ENCODE measurements around the gene KIFC1.

KIFC1 gene

DNA sequence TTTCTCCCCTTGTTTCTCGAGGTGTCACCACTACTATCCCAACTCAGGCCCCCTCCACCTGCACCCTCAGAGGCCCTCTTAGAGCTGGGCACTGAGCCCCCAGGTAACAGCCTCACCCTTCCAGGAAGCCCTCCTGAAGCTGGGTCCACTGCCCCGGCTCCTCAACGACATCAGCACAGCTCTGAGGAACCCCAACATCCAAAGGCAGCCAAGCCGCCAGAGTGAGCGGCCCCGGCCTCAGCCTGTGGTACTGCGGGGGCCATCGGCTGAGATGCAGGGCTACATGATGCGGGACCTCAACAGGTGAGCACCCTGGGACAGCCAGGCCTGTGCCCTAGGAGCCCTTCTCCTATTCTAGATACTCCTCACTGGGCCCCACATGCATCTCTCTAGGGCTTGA lies 49.8 kb downstream of the KIFC1 start:
- Histone ChIP-seq H3K4me1 (ENCODE audit: insufficient read depth, low read length) (no peaks in the 10 kb centered on the region), H3K4me3 (ENCODE audit: low read depth in 1 of 2, low read length in 2 of 2) (no peak overlapping the region), H3K27ac (ENCODE audit: low read depth, low read length) (no peak overlapping the region), H3K36me3 (ENCODE audit: insufficient read depth, low read length) (peaks cover 58% of the 10 kb centered on the region), H3K27me3 (ENCODE audit: control insufficient read depth in 1 of 2, insufficient read depth in 2 of 2, low read length in 2 of 2) (no peaks in the 10 kb centered on the region), H3K9ac (ENCODE audit: low read length) (no peak overlapping the region), H3K9me3 (ENCODE audit: low read length) (no peaks in the 10 kb centered on the region)

DNA sequence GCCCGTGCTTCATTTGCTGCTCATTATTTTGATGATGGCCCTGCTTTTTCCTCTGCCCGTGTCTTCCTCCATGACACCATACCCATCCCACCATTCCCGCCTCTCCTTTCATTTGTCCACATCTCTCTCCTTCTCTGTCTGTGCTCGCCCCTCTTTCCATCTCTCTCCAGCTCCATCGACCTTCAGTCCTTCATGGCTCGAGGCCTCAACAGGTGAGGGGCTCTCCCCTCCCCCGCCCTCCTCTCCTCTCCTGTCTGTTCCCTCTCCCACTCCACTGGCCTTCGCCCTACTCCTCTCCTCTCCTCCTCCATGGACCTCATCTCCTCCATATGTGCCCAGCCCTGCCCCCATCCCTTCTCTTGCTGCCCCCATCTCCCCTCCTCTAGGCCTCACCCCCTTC lies 50.7 kb downstream of the KIFC1 start:
- no peaks in the 10 kb centered on the region for H3K4me1 ChIP-seq (ENCODE audit: insufficient read depth, low read length)
- H3K9me3 ChIP-seq (ENCODE audit: low read length) = no peaks in the 10 kb centered on the region
- no peak overlapping the region for H3K27ac ChIP-seq (ENCODE audit: low read depth, low read length)
- no peak overlapping the region for H3K9ac ChIP-seq (ENCODE audit: low read length)
- no peaks in the 10 kb centered on the region for H3K27me3 ChIP-seq (ENCODE audit: control insufficient read depth in 1 of 2, insufficient read depth in 2 of 2, low read length in 2 of 2)
- no peak overlapping the region for H3K4me3 ChIP-seq (ENCODE audit: low read depth in 1 of 2, low read length in 2 of 2)
- peaks cover 58% of the 10 kb centered on the region for H3K36me3 ChIP-seq (ENCODE audit: insufficient read depth, low read length)

DNA sequence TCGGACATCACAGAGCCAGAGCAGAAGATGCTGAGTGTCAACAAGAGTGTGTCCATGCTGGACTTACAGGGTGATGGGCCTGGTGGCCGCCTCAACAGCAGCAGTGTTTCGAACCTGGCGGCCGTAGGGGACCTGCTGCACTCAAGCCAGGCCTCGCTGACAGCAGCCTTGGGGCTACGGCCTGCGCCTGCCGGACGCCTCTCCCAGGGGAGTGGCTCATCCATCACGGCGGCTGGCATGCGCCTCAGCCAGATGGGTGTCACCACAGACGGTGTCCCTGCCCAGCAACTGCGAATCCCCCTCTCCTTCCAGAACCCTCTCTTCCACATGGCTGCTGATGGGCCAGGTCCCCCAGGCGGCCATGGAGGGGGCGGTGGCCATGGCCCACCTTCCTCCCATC lies 51.4 kb downstream of the KIFC1 start:
- H3K4me3 ChIP-seq (ENCODE audit: low read depth in 1 of 2, low read length in 2 of 2) = no peak overlapping the region
- no peaks in the 10 kb centered on the region for H3K4me1 ChIP-seq (ENCODE audit: insufficient read depth, low read length)
- no peaks in the 10 kb centered on the region for H3K27me3 ChIP-seq (ENCODE audit: control insufficient read depth in 1 of 2, insufficient read depth in 2 of 2, low read length in 2 of 2)
- H3K9ac ChIP-seq (ENCODE audit: low read length) = no peak overlapping the region
- H3K9me3 ChIP-seq (ENCODE audit: low read length) = no peaks in the 10 kb centered on the region
- no peak overlapping the region for H3K27ac ChIP-seq (ENCODE audit: low read depth, low read length)
- peaks cover 60% of the 10 kb centered on the region for H3K36me3 ChIP-seq (ENCODE audit: insufficient read depth, low read length)

DNA sequence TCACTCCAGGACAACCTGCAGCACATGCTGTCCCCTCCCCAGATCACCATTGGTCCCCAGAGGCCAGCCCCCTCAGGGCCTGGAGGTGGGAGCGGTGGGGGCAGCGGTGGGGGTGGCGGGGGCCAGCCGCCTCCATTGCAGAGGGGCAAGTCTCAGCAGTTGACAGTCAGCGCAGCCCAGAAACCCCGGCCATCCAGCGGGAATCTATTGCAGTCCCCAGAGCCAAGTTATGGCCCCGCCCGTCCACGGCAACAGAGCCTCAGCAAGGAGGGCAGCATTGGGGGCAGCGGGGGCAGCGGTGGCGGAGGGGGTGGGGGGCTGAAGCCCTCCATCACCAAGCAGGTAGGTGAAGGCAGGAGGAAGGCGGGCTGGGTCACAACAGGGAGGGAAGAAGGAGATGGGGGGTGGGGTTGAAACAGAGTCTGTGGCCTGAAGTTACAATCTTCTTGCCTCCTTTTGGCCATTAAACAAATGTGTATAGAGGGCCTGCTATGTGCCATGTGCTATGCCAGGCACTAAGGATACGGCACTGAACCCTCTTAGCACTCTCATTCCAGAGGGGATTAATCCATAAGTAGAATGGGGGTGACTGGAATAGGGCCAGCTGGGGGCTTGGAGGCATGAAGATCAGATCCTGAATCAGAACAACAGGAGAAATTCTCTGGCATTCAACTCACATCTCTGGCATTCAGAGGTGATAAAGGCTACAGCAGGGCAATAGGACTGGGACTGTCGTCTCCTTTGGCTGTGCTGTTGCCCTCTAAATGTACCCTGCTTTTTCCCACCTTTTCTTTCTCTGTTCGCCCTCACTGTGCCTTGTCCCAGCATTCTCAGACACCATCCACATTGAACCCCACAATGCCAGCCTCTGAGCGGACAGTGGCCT lies 52.2 kb downstream of the KIFC1 start:
- no peak overlapping the region for H3K9ac ChIP-seq (ENCODE audit: low read length)
- no peaks in the 10 kb centered on the region for H3K9me3 ChIP-seq (ENCODE audit: low read length)
- no peaks in the 10 kb centered on the region for H3K4me1 ChIP-seq (ENCODE audit: insufficient read depth, low read length)
- H3K4me3 ChIP-seq (ENCODE audit: low read depth in 1 of 2, low read length in 2 of 2) = no peak overlapping the region
- H3K36me3 ChIP-seq (ENCODE audit: insufficient read depth, low read length) = peaks cover 60% of the 10 kb centered on the region
- no peak overlapping the region for H3K27ac ChIP-seq (ENCODE audit: low read depth, low read length)
- no peaks in the 10 kb centered on the region for H3K27me3 ChIP-seq (ENCODE audit: control insufficient read depth in 1 of 2, insufficient read depth in 2 of 2, low read length in 2 of 2)

DNA sequence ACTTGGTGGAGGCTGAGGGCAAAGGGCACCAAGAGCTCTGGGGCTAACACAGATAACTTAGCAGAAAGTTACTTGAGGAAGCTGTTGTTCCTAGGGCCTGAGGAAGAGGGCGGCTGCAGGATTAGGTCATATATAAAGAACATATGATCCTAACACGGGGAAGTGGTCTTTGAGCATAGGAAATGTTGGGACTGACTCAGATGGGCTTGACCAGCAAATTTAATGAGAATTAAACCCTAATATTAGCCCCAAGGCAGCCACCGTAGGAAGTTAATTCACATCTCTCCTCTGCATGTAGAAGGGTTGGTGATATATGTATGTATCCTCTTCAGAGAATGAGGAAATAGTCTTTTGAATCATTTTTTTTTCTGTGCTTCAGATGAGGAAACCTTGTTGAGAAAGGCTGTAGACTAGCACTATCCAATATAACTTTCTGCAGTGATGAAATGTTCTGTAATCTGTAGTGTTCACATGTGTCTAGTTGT lies 53.5 kb downstream of the KIFC1 start:
- Histone ChIP-seq H3K4me1 (ENCODE audit: insufficient read depth, low read length) (no peaks in the 10 kb centered on the region), H3K27ac (ENCODE audit: low read depth, low read length) (no peak overlapping the region), H3K9me3 (ENCODE audit: low read length) (no peaks in the 10 kb centered on the region), H3K9ac (ENCODE audit: low read length) (no peak overlapping the region), H3K36me3 (ENCODE audit: insufficient read depth, low read length) (peaks cover 62% of the 10 kb centered on the region), H3K27me3 (ENCODE audit: control insufficient read depth in 1 of 2, insufficient read depth in 2 of 2, low read length in 2 of 2) (no peaks in the 10 kb centered on the region), H3K4me3 (ENCODE audit: low read depth in 1 of 2, low read length in 2 of 2) (no peak overlapping the region)

DNA sequence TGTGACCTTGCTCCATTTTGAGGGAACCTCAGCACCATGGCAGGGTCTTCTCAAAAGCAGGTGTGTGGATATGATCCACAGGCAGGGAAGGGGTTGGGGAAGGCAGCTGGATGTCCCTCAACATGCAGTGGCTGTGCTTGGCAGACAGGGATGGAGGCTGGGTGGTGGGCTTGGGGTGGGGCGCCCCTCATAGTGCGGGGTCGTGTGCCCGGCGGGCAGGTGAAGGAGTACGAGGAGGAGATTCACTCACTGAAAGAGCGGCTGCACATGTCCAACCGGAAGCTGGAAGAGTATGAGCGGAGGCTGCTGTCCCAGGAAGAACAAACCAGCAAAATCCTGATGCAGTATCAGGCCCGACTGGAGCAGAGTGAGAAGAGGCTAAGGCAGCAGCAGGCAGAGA lies 54.7 kb downstream of the KIFC1 start:
- no peak overlapping the region for H3K9ac ChIP-seq (ENCODE audit: low read length)
- no peaks in the 10 kb centered on the region for H3K4me1 ChIP-seq (ENCODE audit: insufficient read depth, low read length)
- H3K4me3 ChIP-seq (ENCODE audit: low read depth in 1 of 2, low read length in 2 of 2) = no peak overlapping the region
- no peaks in the 10 kb centered on the region for H3K9me3 ChIP-seq (ENCODE audit: low read length)
- peaks cover 50% of the 10 kb centered on the region for H3K36me3 ChIP-seq (ENCODE audit: insufficient read depth, low read length)
- H3K27ac ChIP-seq (ENCODE audit: low read depth, low read length) = no peak overlapping the region
- H3K27me3 ChIP-seq (ENCODE audit: control insufficient read depth in 1 of 2, insufficient read depth in 2 of 2, low read length in 2 of 2) = no peaks in the 10 kb centered on the region

DNA sequence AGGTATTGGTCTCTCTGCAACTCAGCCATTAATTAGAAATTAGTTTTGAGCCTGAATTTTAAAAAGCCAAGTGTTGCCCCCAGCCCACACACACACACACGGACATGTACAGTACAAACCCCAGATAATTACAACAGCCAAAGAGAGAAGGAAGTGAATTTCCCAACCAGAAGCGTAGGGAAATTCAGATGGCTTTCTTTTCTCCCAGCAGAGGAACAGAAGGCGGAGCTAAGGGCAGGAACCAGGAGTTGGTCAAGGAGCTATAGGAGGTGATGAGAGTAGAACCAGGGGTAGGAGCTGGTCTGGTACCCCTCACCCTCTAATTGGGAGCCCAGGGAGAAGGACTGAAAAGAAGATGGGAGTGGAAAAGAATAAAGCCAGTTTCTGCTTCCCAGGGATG lies 58.8 kb downstream of the KIFC1 start:
- no peak overlapping the region for H3K27ac ChIP-seq (ENCODE audit: low read depth, low read length)
- H3K4me3 ChIP-seq (ENCODE audit: low read depth in 1 of 2, low read length in 2 of 2) = no peak overlapping the region
- no peaks in the 10 kb centered on the region for H3K9me3 ChIP-seq (ENCODE audit: low read length)
- peaks cover 8% of the 10 kb centered on the region for H3K4me1 ChIP-seq (ENCODE audit: insufficient read depth, low read length)
- peaks cover 32% of the 10 kb centered on the region for H3K36me3 ChIP-seq (ENCODE audit: insufficient read depth, low read length)
- no peak overlapping the region for H3K9ac ChIP-seq (ENCODE audit: low read length)
- H3K27me3 ChIP-seq (ENCODE audit: control insufficient read depth in 1 of 2, insufficient read depth in 2 of 2, low read length in 2 of 2) = no peaks in the 10 kb centered on the region

DNA sequence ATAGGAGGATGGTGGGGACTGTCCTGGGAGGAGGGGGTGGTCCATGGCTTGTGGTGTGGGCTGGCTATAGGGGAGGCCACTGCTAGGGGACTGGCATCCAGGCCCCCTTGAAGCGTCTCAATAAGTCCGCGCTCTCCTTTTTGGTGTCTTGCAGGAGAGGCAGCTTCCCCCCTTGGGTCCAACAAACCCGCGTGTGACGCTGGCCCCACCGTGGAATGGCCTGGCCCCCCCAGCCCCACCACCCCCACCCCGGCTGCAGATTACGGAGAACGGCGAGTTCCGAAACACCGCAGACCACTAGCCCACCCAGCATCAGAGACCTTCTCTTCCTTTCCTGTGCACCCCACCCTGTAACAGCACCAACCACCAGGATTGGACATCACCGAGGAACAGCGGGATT lies 60.0 kb downstream of the KIFC1 start:
- no peak overlapping the region for H3K4me3 ChIP-seq (ENCODE audit: low read depth in 1 of 2, low read length in 2 of 2)
- peaks cover 38% of the 10 kb centered on the region for H3K36me3 ChIP-seq (ENCODE audit: insufficient read depth, low read length)
- H3K4me1 ChIP-seq (ENCODE audit: insufficient read depth, low read length) = peaks cover 13% of the 10 kb centered on the region
- no peaks in the 10 kb centered on the region for H3K9me3 ChIP-seq (ENCODE audit: low read length)
- H3K27ac ChIP-seq (ENCODE audit: low read depth, low read length) = no peak overlapping the region
- no peak overlapping the region for H3K9ac ChIP-seq (ENCODE audit: low read length)
- H3K27me3 ChIP-seq (ENCODE audit: control insufficient read depth in 1 of 2, insufficient read depth in 2 of 2, low read length in 2 of 2) = no peaks in the 10 kb centered on the region

DNA sequence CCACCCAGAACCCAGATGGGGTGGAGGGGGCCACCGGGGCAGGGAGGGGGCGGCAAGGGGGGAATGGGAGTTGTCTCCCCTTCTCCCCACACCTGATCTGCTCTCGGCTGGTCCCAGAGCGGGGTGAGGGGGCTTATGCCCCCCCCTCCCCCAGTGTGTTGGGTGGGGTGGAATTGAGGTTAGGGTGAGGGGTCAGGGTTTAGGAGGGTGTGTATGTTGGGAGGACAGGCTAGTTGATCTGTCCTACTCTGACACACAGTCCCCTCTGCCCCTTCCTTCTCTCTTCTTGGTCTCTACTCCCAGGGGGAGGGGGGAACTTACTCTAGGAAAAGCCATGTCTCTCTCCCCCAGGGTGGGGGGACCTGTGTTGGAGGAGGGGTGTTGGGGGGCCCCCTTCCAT lies 60.9 kb downstream of the KIFC1 start:
- Histone ChIP-seq H3K27me3 (ENCODE audit: control insufficient read depth in 1 of 2, insufficient read depth in 2 of 2, low read length in 2 of 2) (no peaks in the 10 kb centered on the region), H3K4me1 (ENCODE audit: insufficient read depth, low read length) (peaks cover 13% of the 10 kb centered on the region), H3K36me3 (ENCODE audit: insufficient read depth, low read length) (peaks cover 31% of the 10 kb centered on the region), H3K9ac (ENCODE audit: low read length) (no peak overlapping the region), H3K9me3 (ENCODE audit: low read length) (no peaks in the 10 kb centered on the region), H3K4me3 (ENCODE audit: low read depth in 1 of 2, low read length in 2 of 2) (no peak overlapping the region), H3K27ac (ENCODE audit: low read depth, low read length) (no peak overlapping the region)

DNA sequence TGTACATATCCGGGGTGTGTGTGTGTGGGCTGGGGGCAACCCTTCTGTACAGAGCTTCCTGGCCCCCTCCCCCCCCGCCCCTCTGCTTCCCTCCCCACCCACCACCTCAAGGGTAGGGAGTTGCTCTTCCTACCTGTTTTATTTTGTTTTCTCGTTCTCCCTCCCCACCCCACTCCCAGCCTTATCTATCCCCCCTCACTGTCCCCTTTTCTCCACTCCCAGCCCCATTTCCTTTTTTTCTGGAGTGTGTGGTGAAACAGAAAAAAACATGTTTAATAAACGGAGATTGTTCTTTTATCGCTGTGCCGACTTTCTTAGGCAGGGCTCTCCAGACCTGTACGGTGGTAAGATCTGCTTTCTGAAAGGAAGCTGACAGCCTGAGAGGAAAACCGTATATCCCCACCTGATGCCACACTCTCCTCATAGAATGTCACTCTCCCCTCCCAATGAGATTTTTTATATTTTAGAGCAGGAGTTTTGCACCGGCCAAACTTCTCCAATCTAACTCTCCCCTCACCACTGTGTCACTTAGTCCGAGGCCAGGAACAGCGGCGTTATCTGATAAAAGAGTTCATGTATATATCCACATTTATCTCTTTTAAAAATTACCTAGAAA lies 61.9 kb downstream of the KIFC1 start:
- Histone ChIP-seq H3K9me3 (ENCODE audit: low read length) (no peaks in the 10 kb centered on the region), H3K36me3 (ENCODE audit: insufficient read depth, low read length) (peaks cover 21% of the 10 kb centered on the region), H3K9ac (ENCODE audit: low read length) (peak overlapping the region; percentile 81), H3K4me1 (ENCODE audit: insufficient read depth, low read length) (peaks cover 13% of the 10 kb centered on the region), H3K4me3 (ENCODE audit: low read depth in 1 of 2, low read length in 2 of 2) (peak overlapping the region; percentile 62 to 94), H3K27me3 (ENCODE audit: control insufficient read depth in 1 of 2, insufficient read depth in 2 of 2, low read length in 2 of 2) (no peaks in the 10 kb centered on the region), H3K27ac (ENCODE audit: low read depth, low read length) (peak overlapping the region; percentile 92)

DNA sequence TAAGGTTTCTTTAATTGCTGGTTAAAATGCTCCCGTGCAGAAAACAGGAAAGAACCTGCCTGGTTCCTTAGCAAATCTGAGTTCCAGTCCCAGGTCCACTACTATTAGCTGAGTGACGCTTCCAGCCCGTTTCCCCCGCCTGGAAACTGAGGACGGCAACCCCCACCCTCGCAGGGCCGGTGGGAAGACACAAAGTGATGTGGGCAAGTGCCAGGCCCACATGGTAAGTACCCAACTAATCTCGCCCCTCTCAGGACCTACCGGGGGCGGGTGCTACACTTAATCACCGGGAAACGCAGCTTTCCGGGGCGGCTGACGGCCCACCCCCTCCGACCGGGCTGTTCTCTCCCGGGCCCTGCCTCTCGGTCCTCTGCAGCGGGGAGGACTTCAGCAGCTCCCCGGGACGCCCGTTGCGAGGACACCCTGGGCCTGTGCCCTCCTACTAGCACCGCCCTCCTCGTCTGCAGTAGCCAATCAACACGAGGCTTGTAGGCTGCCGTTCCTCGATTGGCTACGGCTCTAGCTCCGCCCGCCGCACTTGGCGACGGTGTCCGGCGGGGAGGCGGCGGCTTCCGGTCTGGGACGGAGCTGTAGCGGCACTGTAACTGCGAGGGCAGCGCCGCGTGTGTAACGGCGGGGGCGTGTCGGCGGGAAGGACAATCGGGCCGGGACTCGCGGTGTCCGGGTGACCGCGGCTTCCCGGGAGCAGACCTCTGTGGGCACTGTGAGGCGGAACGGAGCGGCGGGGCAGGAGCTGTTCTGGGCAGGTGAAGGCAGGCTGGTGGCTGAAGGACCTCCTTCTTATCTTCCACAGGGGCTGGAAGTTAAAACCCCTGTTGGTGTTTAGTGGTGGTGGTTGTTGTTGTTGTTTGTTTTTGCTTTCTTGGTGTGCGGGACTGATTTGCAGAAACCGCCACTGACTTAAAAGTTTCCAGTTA lies 62.7 kb downstream of the KIFC1 start, which contains the start of gene ZBTB9:
Gene ZBTB9, plus strand, starts transcription at position 568 of the 938 bp plus-strand sequence. CDS start 525 bp downstream, outside the sequence.
- H3K9ac ChIP-seq (ENCODE audit: low read length) = peak within 1 kb of the TSS; percentile 81
- H3K9me3 ChIP-seq (ENCODE audit: low read length) = no peaks in the 10 kb centered on the region
- H3K36me3 ChIP-seq (ENCODE audit: insufficient read depth, low read length) = peaks cover 13% of the 10 kb centered on the region
- H3K4me1 ChIP-seq (ENCODE audit: insufficient read depth, low read length) = peaks cover 13% of the 10 kb centered on the region
- peak within 1 kb of the TSS; percentile 92 for H3K27ac ChIP-seq (ENCODE audit: low read depth, low read length)
- peak within 1 kb of the TSS; percentile 62 to 94 for H3K4me3 ChIP-seq (ENCODE audit: low read depth in 1 of 2, low read length in 2 of 2)
- H3K27me3 ChIP-seq (ENCODE audit: control insufficient read depth in 1 of 2, insufficient read depth in 2 of 2, low read length in 2 of 2) = no peaks in the 10 kb centered on the region

Measured in muscle layer of colon (tissue), 2 donors.